KOPT-K1 (cell line): Measurements from ENCODE around the gene DNAJC4.

ENCODE experiments used
- H3K27ac ChIP-seq: fragments of 200-600 bp; sonication (generic); 2 replicates; pipeline ENCODE4 v1.5.1; 2016; ENCODE audit warnings: antibody characterized with exemption, mild to moderate bottlenecking, low read depth, low read length; ENCODE audit not compliant: poor library complexity, severe bottlenecking
- H3K36me3 ChIP-seq: fragments of 200-600 bp; sonication (generic); 2 replicates; pipeline ENCODE4 v1.5.1; 2017; ENCODE audit warnings: antibody characterized with exemption, mild to moderate bottlenecking, low read length, moderate library complexity; ENCODE audit not compliant: insufficient read depth
- H3K9me3 ChIP-seq: fragments of 200-600 bp; sonication (generic); 2 replicates; pipeline ENCODE4 v1.5.1; 2017; ENCODE audit warnings: antibody characterized with exemption, low read length, mild to moderate bottlenecking; ENCODE audit not compliant: insufficient read depth, poor library complexity, severe bottlenecking

Gene DNAJC4

DNA sequence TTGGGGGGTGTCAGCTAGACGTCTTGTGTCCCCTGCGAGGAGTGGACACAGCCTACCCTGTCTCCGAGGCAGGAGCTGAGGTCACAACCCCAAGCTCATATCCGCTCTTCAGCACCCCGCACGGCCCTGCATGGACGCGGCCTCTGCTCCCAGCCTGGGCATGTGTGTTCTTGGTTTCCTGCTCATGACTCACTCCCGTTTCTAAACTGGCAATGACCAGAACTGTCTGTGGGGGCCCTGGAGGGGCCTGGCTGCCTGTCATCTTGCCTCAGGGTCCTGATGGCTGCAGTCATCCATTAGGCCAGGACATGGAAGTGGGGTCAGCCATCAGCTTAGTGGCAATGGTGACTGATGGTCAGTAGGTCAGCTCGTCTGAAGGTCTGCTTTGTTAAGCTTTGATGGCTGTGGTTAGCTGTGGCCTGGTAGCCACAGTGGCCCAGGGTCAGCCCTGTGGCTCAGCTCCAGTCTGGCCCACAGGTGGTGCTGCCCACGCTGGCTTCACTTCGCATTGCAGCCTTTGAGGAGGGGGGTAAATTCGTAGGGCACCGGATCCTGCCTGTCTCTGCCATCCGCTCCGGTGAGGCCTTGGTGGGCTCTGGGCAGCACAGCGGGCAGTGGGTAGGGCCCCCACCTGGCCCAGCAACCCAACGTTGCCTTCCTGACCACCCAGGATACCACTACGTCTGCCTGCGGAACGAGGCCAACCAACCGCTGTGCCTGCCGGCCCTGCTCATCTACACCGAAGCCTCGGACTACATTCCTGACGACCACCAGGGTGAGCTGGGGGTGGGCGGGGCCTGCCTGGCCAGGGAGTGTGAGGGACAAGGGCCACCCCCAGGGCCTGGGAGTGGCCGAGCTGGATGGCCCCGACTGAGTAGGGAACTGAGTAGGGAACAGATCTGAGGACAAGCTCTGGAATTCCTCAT is 32.9 kb downstream of the DNAJC4 start:
- Histone ChIP-seq H3K9me3 (no peaks in the 10 kb centered on the region), H3K27ac (no peak overlapping the region), H3K36me3 (peaks cover 16% of the 10 kb centered on the region; the same call in 1 of the 2 replicates)

DNA sequence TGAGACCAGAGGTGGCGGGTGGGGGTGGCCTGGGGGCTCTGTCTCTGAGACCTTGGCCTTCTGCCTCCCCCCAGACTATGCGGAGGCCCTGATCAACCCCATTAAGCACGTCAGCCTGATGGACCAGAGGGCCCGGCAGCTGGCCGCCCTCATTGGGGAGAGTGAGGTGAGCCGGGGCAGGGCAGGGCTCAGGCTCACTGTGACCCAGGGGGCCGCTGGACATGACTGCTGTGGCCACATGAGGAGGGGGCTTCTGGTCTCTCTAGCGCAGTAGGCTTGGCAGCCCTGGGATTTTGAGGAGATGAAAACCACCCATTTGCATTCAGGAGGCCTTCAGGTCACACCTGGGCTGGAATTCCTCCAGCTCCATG is 33.6 kb downstream of the DNAJC4 start:
- Histone ChIP-seq H3K27ac (no peak overlapping the region), H3K9me3 (no peaks in the 10 kb centered on the region), H3K36me3 (peaks cover 11% of the 10 kb centered on the region; the same call in 1 of the 2 replicates)

DNA sequence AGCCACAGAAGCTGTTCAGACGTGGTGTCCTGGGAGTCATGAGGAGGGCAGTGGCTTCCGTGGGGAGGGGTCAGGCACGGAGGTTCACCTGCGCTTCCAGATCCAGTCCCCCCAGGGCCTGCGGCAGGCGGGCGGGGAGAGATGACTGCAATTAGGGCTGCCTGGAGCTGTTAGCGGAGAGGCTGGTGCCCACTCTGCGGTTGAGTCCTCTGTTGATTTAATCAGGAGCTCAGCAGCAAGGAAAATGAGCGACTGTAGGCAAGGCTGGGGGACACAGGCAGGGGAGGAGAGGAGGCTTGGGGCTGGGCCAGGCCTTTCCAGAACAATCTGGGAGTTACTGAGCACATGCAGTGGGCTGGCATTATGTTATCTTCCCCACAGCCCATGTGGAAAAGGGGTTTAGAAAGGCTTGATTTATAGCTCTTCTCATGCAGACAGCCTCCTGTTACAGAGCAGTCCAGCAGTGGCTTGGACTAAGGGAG is 34.1 kb downstream of the DNAJC4 start:
- Histone ChIP-seq H3K36me3 (peaks cover 9% of the 10 kb centered on the region; the same call in 1 of the 2 replicates), H3K9me3 (no peaks in the 10 kb centered on the region), H3K27ac (no peak overlapping the region)

DNA sequence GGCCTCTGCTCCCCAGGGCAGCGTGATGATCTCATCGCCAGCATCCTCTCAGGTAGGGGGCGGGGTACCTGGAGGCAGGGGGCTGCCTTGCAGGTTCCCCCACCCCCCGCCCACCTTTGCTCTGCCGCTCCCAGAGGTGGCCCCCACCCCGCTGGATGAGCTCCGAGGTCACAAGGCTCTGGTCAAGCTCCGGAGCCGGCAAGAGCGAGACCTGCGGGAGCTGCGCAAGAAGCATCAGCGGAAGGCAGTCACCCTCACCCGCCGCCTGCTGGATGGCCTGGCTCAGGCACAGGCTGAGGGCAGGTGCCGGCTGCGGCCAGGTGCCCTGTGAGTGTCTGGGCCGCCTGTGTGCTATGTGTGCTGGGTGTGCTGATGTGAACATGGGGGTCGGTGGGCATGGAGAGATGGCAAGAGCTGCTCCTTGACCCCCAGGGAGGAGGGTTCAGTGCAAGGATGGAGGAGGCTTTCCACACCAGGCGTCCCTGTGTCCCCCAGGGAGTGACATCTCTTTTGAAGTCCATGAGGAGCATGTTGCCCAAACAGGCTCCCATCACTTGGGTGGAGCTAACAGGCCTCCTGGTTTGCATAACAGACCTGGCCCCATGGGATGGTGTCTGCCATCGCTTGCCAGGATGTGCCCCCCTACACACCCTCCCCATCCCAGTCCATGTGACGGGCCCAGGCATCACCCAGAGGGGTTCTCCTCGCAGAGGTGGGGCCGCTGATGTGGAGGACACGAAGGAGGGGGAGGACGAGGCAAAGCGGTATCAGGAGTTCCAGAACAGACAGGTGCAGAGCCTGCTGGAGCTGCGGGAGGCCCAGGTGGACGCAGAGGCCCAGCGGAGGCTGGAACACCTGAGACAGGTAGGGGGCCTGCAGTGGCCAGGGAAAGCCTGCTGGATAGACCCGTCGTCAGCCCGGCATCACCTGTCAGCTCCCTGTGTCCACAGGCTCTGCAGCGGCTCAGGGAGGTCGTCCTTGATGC is 35.1 kb downstream of the DNAJC4 start:
- Histone ChIP-seq H3K9me3 (no peaks in the 10 kb centered on the region), H3K36me3 (no peaks in the 10 kb centered on the region; the same call in 1 of the 2 replicates), H3K27ac (no peak overlapping the region)

DNA sequence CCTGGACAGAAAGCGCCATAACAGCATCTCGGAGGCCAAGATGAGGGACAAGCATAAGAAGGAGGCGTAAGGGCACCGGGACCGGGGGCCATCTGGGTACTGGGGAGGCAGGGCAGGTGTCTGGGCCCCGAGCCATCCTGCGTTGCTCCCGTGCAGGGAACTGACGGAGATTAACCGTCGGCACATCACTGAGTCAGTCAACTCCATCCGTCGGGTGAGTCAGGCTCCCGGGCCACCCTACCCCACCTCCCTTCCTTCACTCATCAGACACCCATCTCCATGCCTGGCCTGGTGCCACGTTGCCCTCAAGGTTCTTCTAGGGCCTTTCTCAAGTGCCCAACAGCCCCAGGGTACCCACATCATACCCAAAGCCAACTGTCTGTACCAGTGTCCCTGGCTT is 36.0 kb downstream of the DNAJC4 start:
- H3K9me3 ChIP-seq: no peaks in the 10 kb centered on the region
- no peak overlapping the region for H3K27ac ChIP-seq
- no peaks in the 10 kb centered on the region; the same call in 1 of the 2 replicates for H3K36me3 ChIP-seq

DNA sequence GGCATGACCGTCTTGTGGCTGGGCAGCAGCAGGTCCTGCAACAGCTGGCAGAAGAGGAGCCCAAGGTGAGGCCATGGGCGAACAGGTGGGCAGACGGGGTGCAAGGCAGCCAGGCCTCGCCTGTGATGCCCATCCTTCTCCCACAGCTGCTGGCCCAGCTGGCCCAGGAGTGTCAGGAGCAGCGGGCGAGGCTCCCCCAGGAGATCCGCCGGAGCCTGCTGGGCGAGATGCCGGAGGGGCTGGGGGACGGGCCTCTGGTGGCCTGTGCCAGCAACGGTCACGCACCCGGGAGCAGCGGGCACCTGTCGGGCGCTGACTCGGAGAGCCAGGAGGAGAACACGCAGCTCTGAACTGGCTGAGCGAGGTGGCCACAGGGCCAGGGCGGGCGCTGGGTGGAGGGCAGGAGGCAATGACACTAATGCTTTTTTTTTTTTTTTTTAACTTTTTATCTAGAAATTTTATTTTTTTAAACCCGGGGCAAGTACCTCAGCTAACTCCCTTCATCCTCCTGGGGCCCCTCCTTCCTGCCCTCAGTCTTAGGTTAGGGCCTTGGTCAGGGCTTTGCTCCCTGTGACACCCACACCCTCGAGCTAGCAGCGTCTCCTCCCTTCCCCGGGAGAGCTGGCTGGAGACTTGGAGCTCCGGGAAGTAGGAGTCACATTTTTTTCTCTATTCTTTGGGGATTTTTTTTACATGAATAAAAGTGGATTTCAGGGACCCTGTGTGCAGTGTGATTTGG is 37.0 kb downstream of the DNAJC4 start:
- Histone ChIP-seq H3K27ac (peak overlapping the region; percentile 88), H3K36me3 (peaks cover 3% of the 10 kb centered on the region; the same call in 1 of the 2 replicates)

DNA sequence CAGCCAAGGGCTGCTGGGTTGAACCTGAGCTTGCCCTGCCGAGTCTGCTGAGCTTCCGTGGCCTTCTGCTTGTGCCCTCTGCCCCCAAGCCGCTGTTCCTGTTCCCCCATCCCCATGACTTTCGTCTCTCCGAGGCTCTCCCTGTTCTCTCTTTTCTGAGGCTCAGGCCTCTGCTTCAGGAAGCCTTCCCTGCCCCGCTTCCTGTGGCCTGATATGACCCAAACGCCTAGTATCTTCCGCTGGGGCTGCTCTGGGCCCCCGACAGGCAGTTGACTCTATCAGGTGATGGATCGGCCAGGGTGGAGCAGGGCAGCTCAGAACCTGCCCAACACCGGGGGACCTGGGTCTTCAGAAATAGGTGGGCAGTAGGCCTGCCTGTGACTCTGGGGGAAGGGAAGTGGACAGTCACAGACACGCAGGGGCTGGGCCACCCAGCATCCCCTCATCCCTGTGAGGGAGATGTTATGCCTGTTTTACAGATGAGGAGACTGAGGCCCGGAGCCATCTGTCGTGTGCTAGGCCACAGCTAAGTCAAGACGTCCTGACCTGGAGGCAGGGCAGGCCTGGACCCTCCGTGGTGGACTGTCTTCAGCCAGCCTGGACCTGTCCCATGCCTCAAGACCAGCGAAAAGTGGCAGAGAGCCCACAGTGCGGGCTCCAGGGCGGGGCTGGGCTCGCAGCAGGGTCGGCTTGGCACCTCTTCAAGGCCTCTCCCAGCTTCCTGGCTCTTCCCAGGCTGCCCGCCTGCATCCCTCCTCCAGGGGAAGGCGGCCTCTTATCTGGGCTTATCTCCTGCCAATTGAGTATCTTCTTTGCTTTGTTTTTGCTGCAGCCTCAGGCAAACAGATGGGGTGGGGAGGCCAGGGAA is 37.9 kb downstream of the DNAJC4 start:
- peak overlapping the region; percentile 88 for H3K27ac ChIP-seq

More for the DNA sequence above, 37.0 kb downstream of the DNAJC4 start:
- no peaks in the 10 kb centered on the region for H3K9me3 ChIP-seq

DNA sequence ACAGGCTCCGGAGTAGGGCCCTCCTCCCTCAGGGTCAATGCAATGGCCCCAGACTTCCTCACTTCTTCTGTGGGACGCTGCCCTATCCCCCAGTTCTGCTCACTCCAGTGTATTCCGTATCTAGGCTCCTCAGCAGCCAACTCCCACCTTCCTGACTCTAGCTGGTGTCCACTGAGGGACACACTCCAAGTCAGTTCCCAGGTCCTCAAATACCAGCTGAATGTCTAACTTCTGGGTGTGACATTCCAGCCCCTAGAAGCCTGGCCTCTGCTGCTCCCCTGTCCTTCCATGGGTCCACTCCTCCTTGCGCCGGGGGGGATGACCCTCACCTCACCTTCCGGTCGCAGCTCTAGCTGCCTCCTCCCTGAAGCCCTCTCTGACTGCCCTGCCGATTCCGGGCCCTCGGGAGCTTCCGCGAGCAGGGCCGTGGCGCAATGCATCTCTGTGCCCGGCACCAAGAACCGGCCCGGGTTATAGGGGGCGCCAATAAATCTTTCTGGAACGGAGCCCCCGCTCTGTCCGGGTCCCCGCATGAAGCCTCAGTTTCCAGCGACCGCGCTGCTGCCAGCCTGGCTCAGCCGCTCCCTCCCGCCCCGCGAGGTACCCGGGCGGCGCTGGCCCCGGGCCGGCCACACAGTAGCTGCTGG is 38.7 kb downstream of the DNAJC4 start:
- Histone ChIP-seq H3K27ac (peak overlapping the region; percentile 88), H3K36me3 (peaks cover 4% of the 10 kb centered on the region; the same call in 1 of the 2 replicates), H3K9me3 (no peaks in the 10 kb centered on the region)

More for the DNA sequence above, 37.9 kb downstream of the DNAJC4 start:
- Histone ChIP-seq H3K36me3 (peaks cover 4% of the 10 kb centered on the region; the same call in 1 of the 2 replicates), H3K9me3 (no peaks in the 10 kb centered on the region)

DNA sequence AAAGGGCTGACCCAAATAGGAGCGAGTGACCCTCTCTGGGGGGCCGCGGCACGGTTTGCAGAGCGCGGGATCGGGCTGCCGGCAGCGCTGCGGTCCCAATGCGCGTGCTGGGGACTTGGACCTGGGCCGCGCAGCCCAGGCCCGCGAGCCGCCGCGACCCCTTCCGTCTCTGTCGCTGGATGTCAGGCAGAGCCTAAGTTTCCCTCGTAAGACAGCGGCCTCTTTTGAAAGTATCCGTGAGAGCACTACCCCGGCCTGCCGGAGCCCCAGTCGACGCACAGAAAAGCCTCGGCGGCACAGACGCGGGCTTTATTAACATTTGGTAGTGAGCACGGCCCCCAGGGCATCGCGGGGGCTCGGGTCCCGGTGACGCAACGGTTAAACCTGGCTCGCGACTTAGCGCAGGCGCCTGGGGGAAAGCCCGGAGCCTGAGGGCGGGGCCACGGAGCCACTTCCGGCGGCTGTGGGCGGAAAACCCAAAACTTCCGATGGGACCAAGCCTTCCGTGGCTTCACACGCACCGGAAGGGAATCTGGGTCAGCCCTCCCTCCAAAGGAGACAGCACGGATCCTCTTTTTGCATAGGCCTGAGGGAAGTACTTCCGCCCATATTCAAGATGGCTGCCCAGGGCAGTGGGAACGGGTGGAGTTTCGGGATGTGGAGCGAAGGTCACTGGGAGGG is 39.3 kb downstream of the DNAJC4 start:
- Histone ChIP-seq H3K9me3 (no peaks in the 10 kb centered on the region), H3K36me3 (peaks cover 4% of the 10 kb centered on the region; the same call in 1 of the 2 replicates), H3K27ac (peak overlapping the region; percentile 88)

DNA sequence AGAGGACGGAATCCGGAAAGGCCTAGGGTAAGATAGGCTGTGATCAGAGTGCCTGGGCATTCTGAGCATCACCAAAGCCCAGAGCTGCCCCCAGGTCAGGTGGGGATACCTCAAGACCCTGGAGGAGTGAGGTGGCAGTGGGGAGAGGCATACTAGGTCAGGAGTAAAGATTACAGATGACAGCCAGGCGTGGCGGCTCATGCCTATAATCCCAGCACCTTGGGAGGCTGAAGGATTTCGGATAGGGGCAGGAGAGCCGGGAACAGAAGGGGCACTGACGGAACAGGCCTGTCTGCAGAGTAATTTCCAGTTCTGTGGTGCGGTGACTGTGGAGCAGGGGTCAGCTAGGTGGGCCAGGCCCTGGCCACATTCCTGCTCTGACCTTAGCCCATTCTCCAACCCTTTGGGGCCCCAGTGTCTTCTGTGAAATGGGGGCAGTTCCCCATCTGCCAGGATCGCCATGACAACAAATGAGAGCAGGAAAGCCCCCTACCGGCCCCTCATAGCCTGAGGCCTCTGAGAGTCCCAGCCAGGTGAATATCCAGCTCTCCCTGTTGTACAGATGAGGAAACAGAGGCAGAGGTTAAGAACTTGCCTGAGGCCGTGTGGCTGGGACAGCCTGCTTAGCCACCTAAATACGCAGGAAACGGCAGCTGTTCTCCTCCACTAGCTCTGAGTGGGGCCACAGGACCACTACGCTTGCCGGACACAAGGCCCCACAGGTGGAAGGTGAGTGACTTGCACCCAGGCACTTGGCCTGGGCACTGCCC is 44.9 kb downstream of the DNAJC4 start:
- peaks cover 45% of the 10 kb centered on the region for H3K36me3 ChIP-seq
- H3K27ac ChIP-seq: no peak overlapping the region
- no peaks in the 10 kb centered on the region for H3K9me3 ChIP-seq

DNA sequence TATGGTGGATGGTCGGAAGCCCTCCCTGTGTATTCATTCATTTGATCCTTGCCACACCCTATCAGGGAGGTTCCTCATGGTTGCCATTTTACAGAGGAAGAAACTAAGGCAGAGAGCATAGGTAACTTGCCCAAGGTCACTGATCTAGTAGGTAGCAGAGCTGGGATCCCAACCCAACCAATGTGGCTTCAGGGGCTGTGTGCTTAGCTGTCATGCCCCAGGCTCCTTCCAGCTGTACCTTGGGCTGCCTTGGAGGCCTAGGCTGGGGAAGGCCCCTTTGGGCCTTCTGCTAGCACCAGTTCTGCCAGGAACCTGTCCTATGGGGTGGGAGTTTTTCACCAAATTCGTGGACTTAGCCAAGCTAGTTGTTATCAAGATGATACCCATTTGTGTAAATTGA is 45.5 kb downstream of the DNAJC4 start:
- Histone ChIP-seq H3K27ac (no peak overlapping the region), H3K36me3 (peaks cover 45% of the 10 kb centered on the region)

More for the DNA sequence above, 45.5 kb downstream of the DNAJC4 start:
- H3K9me3 ChIP-seq: no peaks in the 10 kb centered on the region
